Measurements from ENCODE around the gene MGST3.

DNA sequence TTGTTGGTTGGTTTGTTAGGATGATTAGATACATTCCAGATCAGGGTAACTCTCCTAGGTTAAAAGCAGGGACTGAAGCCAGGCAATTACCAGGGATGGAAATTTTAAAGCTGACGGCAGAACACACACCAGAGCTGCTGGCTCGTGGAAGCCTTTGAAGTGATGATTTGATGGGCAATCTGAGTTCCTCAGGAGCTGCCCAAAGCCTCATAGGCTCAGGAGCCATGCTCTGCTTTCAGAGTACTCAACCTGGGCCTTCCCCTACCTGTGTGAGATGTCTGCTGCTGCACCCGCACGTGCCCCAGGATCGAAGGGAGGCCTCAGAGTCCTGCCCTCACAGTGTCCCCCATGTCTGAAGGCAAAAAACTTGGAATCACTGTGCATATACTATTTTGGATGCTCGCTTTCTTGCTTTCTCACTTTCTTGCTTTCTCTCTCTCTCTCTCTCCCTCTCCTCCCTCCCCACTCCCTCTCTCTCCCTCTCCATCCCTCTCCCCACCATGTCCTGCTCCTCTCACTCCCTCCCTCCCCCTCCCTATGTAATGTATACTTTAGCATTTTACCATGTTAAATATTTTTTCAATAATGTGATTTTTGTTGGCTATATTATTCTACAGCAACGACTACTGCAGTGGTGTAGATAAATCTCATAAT is 18.0 kb downstream of the MGST3 start:
- no peak for TF ChIP-seq EP300 (IDR thresholded peaks at IDR 0.05)
- TF ChIP-seq, protein P1, sequence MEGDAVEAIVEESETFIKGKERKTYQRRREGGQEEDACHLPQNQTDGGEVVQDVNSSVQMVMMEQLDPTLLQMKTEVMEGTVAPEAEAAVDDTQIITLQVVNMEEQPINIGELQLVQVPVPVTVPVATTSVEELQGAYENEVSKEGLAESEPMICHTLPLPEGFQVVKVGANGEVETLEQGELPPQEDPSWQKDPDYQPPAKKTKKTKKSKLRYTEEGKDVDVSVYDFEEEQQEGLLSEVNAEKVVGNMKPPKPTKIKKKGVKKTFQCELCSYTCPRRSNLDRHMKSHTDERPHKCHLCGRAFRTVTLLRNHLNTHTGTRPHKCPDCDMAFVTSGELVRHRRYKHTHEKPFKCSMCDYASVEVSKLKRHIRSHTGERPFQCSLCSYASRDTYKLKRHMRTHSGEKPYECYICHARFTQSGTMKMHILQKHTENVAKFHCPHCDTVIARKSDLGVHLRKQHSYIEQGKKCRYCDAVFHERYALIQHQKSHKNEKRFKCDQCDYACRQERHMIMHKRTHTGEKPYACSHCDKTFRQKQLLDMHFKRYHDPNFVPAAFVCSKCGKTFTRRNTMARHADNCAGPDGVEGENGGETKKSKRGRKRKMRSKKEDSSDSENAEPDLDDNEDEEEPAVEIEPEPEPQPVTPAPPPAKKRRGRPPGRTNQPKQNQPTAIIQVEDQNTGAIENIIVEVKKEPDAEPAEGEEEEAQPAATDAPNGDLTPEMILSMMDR (IDR thresholded peaks at IDR 0.05): no peak

Data from suprapubic skin (tissue), 3 donors.